MM.1S (cell line): Measurements from ENCODE around the gene NAB2.
"Not testable (repeated sequence)": the region's sequence is repeated elsewhere in the genome, so short reads cannot be mapped to it uniquely, and the experiment has no call there.

ENCODE experiments used
- DNase-seq: peaks from one replicate; pipeline ENCODE4 v3.0.0-alpha.2; 2015
- H2AFZ ChIP-seq: fragments of 300-600 bp; sonication (generic); 2 replicates; pipeline ENCODE4 v1.6.0; 2016; ENCODE audit warnings: antibody characterized with exemption, low read length
- H3F3A ChIP-seq: fragments of 300-600 bp; sonication (generic); 2 replicates; pipeline ENCODE4 v1.6.1; 2016; ENCODE audit warnings: mild to moderate bottlenecking, antibody characterized with exemption, low read length, moderate library complexity, mixed read lengths; ENCODE audit not compliant: insufficient read depth
- H3K27ac ChIP-seq: fragments of 300-600 bp; sonication (generic); 2 replicates; pipeline ENCODE4 v1.5.1; 2016; ENCODE audit warnings: mild to moderate bottlenecking, low read length
- H3K27me3 ChIP-seq: fragments of 300-600 bp; sonication (generic); replicated peaks from 2 replicates; pipeline ENCODE4 v1.6.0; 2016; ENCODE audit warnings: low read length; ENCODE audit not compliant: insufficient read depth
- H3K36me3 ChIP-seq: fragments of 300-600 bp; sonication (generic); replicated peaks from 2 replicates; pipeline ENCODE4 v1.6.1; 2016; ENCODE audit warnings: mild to moderate bottlenecking, low read length, mixed read lengths; ENCODE audit not compliant: insufficient read depth
- H3K4me1 ChIP-seq: fragments of 300-600 bp; sonication (generic); 2 replicates; pipeline ENCODE4 v1.6.1; 2016; ENCODE audit warnings: low read length, mixed read lengths
- H3K4me2 ChIP-seq: fragments of 300-600 bp; sonication (generic); 2 replicates; pipeline ENCODE4 v1.6.0; 2016; ENCODE audit warnings: low read depth, low read length
- H3K4me3 ChIP-seq: fragments of 300-600 bp; sonication (generic); 2 replicates; pipeline ENCODE4 v1.5.1; 2016; ENCODE audit warnings: low read length, mixed read lengths
- H3K79me2 ChIP-seq: fragments of 300-600 bp; sonication (generic); 2 replicates; pipeline ENCODE4 v1.6.1; 2016; ENCODE audit warnings: mixed run types, low read length, mixed read lengths
- H3K9ac ChIP-seq: fragments of 300-600 bp; sonication (generic); 2 replicates; pipeline ENCODE4 v1.6.1; 2016; ENCODE audit warnings: low read length, mixed read lengths
- H3K9me2 ChIP-seq: fragments of 300-600 bp; sonication (generic); replicated peaks from 2 replicates; pipeline ENCODE4 v1.6.1; 2016; ENCODE audit warnings: mild to moderate bottlenecking, low read length, mixed read lengths; ENCODE audit not compliant: insufficient read depth
- H3K9me3 ChIP-seq: fragments of 300-600 bp; sonication (generic); replicated peaks from 2 replicates; pipeline ENCODE4 v1.6.1; 2016; ENCODE audit warnings: mild to moderate bottlenecking, low read length, mixed read lengths; ENCODE audit not compliant: insufficient read depth
- H4K20me1 ChIP-seq: fragments of 300-600 bp; sonication (generic); 2 replicates; pipeline ENCODE4 v1.6.1; 2016; ENCODE audit warnings: mild to moderate bottlenecking, low read length, moderate library complexity, mixed read lengths; ENCODE audit not compliant: insufficient read depth
- EZH2 ChIP-seq: fragments of 300-600 bp; sonication (generic); optimal IDR thresholded peaks from 2 replicates; pipeline ENCODE3; 2017; ENCODE audit warnings: low read depth, mild to moderate bottlenecking, antibody characterized with exemption, low read length, mixed read lengths
- EZH2phosphoT487 ChIP-seq: fragments of 300-600 bp; sonication (generic); IDR thresholded peaks from 2 replicates; pipeline ENCODE4 v1.6.1; 2018; ENCODE audit warnings: antibody characterized with exemption, low read length
- TF ChIP-seq, protein P1 (sequence below): fragments of 300-600 bp; sonication (generic); IDR thresholded peaks from 2 replicates; pipeline ENCODE4 v1.5.1; 2016; ENCODE audit warnings: antibody characterized with exemption, low read length, mixed read lengths

Gene NAB2

DNA sequence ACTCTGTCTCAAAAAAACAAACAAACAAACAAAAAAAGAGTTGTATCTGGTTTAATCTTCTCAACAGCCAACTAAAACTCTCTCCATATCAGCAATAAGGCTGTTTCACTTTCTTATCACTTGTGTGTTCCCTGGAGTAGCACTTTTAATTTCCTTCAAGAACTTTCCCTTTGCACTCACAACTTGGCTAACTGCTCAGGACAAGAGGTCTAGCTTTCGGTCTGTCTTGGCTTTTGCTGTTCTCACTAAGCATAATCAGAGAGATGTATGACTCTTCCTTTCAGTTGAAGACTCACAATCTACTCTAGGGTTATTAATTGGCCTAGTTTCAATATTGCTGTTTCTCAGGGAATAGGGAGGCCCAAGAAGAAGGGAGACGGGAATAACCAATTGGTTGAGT, 22.7 kb upstream of the NAB2 start:
- H3K27me3 ChIP-seq = no peaks in the 10 kb centered on the region
- no peaks in the 10 kb centered on the region for H3K9me3 ChIP-seq
- H3F3A ChIP-seq = peaks cover 30% of the 10 kb centered on the region
- peaks cover 6% of the 10 kb centered on the region; the same call in 1 of the 2 replicates for H3K36me3 ChIP-seq
- TF ChIP-seq, protein P1, sequence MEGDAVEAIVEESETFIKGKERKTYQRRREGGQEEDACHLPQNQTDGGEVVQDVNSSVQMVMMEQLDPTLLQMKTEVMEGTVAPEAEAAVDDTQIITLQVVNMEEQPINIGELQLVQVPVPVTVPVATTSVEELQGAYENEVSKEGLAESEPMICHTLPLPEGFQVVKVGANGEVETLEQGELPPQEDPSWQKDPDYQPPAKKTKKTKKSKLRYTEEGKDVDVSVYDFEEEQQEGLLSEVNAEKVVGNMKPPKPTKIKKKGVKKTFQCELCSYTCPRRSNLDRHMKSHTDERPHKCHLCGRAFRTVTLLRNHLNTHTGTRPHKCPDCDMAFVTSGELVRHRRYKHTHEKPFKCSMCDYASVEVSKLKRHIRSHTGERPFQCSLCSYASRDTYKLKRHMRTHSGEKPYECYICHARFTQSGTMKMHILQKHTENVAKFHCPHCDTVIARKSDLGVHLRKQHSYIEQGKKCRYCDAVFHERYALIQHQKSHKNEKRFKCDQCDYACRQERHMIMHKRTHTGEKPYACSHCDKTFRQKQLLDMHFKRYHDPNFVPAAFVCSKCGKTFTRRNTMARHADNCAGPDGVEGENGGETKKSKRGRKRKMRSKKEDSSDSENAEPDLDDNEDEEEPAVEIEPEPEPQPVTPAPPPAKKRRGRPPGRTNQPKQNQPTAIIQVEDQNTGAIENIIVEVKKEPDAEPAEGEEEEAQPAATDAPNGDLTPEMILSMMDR = no peak
- TF ChIP-seq EZH2phosphoT487 (no peak), EZH2 (no peak)
- no peak overlapping the region for H3K4me3 ChIP-seq
- H3K4me1 ChIP-seq = peaks cover 10% of the 10 kb centered on the region
- no peak overlapping the region for H3K27ac ChIP-seq
- H3K9me2 ChIP-seq = no peaks in the 10 kb centered on the region
- DNase-seq = no peak
- H3K79me2 ChIP-seq = no peaks in the 10 kb centered on the region; the same call in 1 of the 2 replicates
- no peak overlapping the region for H3K4me2 ChIP-seq
- H2AFZ ChIP-seq = no peak overlapping the region
- H4K20me1 ChIP-seq = no peaks in the 10 kb centered on the region
- H3K9ac ChIP-seq = no peak overlapping the region

DNA sequence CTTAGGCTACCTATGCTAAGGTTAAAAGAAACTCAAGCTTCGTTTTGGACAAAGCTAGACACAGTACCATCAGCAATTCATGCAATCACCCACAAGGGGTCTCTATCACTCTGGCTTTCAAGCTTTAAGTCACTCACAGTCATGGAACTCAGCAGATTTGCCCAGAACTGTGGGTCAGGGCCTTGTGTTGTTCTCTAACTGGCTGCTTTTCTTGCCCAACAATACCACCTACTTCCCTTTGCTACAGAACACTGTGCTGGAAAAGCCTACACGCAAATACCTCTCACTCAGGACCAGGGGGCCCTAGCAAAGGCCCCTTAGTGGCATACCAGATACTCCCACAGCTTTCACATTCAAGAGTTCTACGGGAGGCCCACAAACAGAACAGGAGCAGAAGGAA, 19.4 kb upstream of the NAB2 start:
- no peaks in the 10 kb centered on the region for H3K9me2 ChIP-seq
- no peak overlapping the region for H2AFZ ChIP-seq
- H4K20me1 ChIP-seq = no peaks in the 10 kb centered on the region
- H3K79me2 ChIP-seq = peaks cover 20% of the 10 kb centered on the region
- DNase-seq = peak; percentile 76
- H3K9ac ChIP-seq = no peak overlapping the region
- no peak overlapping the region for H3K27ac ChIP-seq
- H3K4me2 ChIP-seq = no peak overlapping the region
- H3K4me1 ChIP-seq = peaks cover 7% of the 10 kb centered on the region
- TF ChIP-seq, protein P1 = peak; percentile 75
- TF ChIP-seq EZH2 = no peak
- H3K36me3 ChIP-seq = peaks cover 6% of the 10 kb centered on the region; the same call in 1 of the 2 replicates
- H3K9me3 ChIP-seq = no peaks in the 10 kb centered on the region
- no peak overlapping the region for H3K4me3 ChIP-seq
- H3K27me3 ChIP-seq = no peaks in the 10 kb centered on the region
- peaks cover 14% of the 10 kb centered on the region for H3F3A ChIP-seq

DNA sequence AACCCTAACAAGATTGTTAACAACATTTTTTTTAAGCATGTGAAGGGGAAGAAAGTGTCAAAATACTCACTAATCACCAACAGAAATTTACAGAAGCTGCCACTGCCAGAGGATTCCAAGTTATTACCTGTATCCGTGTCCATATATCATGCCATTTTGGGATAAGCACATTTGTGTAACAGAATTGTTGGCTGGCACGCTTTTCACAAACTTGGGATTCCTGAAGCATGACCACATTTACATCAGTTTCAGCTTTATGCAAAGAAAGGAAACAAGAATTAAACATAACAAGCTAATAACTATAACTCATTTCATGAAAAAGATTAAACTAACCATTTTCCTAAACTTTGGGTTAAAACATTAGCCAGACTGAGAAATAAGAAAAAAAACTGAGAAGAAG, 16.3 kb upstream of the NAB2 start:
- H3K4me2 ChIP-seq = no peak overlapping the region
- H3K27ac ChIP-seq = no peak overlapping the region
- no peaks in the 10 kb centered on the region for H3K9me3 ChIP-seq
- H3K27me3 ChIP-seq = no peaks in the 10 kb centered on the region
- H4K20me1 ChIP-seq = no peaks in the 10 kb centered on the region
- H3K9ac ChIP-seq = no peak overlapping the region
- peaks cover 41% of the 10 kb centered on the region for H3K79me2 ChIP-seq
- peaks cover 3% of the 10 kb centered on the region; the same call in 1 of the 2 replicates for H3F3A ChIP-seq
- no peak overlapping the region for H2AFZ ChIP-seq
- H3K4me1 ChIP-seq = no peaks in the 10 kb centered on the region
- H3K9me2 ChIP-seq = no peaks in the 10 kb centered on the region
- peaks cover 6% of the 10 kb centered on the region; the same call in 1 of the 2 replicates for H3K36me3 ChIP-seq
- DNase-seq = no peak
- TF ChIP-seq EZH2 (no peak), EZH2phosphoT487 (no peak)
- TF ChIP-seq, protein P1 = no peak
- H3K4me3 ChIP-seq = no peak overlapping the region

- H3K36me3 ChIP-seq = not testable (repeated sequence)
Observed at GRCh38 chr12:57073566-57074450, 15.1 kb upstream of the NAB2 start.

More at GRCh38 chr12:57073566-57074450, 15.1 kb upstream of the NAB2 start:
- H3K79me2 ChIP-seq = peaks cover 50% of the 10 kb centered on the region
- H3K4me2 ChIP-seq, H3K27me3 ChIP-seq, DNase-seq, H3K9me2 ChIP-seq, H3K9ac ChIP-seq, H3K9me3 ChIP-seq, H3K27ac ChIP-seq, H3K4me3 ChIP-seq, H3F3A ChIP-seq, H3K4me1 ChIP-seq, H2AFZ ChIP-seq, H4K20me1 ChIP-seq: not testable (repeated sequence)
